Smooth muscle cell (in vitro differentiated cells): ENCODE results near the gene CAMKK1. TPM values are rescaled to one million over a fixed set of nuclear protein-coding genes. Genes with fewer than 3 reads are reported as not detected.

Source experiments
- DNase-seq: peaks from one replicate; lab custom pipeline; 2025; ENCODE audit not compliant: unreplicated experiment; lab: John Stamatoyannopoulos, UW
- H2AFZ ChIP-seq: fragments of 200-600 bp; sonication (generic); 2 replicates; pipeline ENCODE4 v1.6.0; 2016; ENCODE audit warnings: antibody characterized with exemption, low read depth, mild to moderate bottlenecking
- H3F3A ChIP-seq: fragments of 200-600 bp; sonication (generic); 2 replicates; pipeline ENCODE4 v1.6.0; 2017; ENCODE audit warnings: antibody characterized with exemption, low read depth
- H3K27ac ChIP-seq: fragments of 200-600 bp; sonication (generic); 2 replicates; pipeline ENCODE4 v1.5.1; 2016; ENCODE audit warnings: low read depth, mild to moderate bottlenecking
- H3K27me3 ChIP-seq: fragments of 200-600 bp; sonication (generic); 2 replicates; pipeline ENCODE4 v1.6.1; 2016; ENCODE audit warnings: low read depth, mild to moderate bottlenecking
- H3K36me3 ChIP-seq: fragments of 200-600 bp; sonication (generic); 2 replicates; pipeline ENCODE4 v1.5.1; 2016; ENCODE audit warnings: low read depth
- H3K4me1 ChIP-seq: fragments of 200-600 bp; sonication (generic); 2 replicates; pipeline ENCODE4 v1.5.1; 2016; ENCODE audit warnings: low read depth
- H3K4me2 ChIP-seq: fragments of 200-600 bp; sonication (generic); 2 replicates; pipeline ENCODE4 v1.6.0; 2016; ENCODE audit warnings: mild to moderate bottlenecking
- H3K4me3 ChIP-seq: fragments of 200-600 bp; sonication (generic); 2 replicates; pipeline ENCODE4 v1.5.1; 2016; ENCODE audit warnings: mild to moderate bottlenecking
- H3K79me2 ChIP-seq: fragments of 200-600 bp; sonication (generic); 2 replicates; pipeline ENCODE4 v1.6.0; 2016; ENCODE audit warnings: low read depth, mild to moderate bottlenecking
- H3K9ac ChIP-seq: fragments of 200-600 bp; sonication (generic); 2 replicates; pipeline ENCODE4 v1.6.0; 2016; ENCODE audit warnings: low read depth
- H3K9me3 ChIP-seq: fragments of 200-600 bp; sonication (generic); replicated peaks from 2 replicates; pipeline ENCODE4 v1.5.1; 2016; ENCODE audit warnings: low read depth
- H4K20me1 ChIP-seq: fragments of 200-600 bp; sonication (generic); 2 replicates; pipeline ENCODE4 v1.6.0; 2016; ENCODE audit warnings: low read depth
- WGBS: methylation state at CpG from one replicate; pipeline ENCODE4 v1.1.7; 2016; ENCODE audit warnings: low lambda C conversion rate; 5-methylcytosine and 5-hydroxymethylcytosine counted together
- polyA plus RNA-seq: library from polyadenylated mRNA; unstranded; fragments of >200 nt; fragmentation: Nextera tagmentation; extraction: Ambion mirVana; gene quantifications from 2 replicates; pipeline ENCODE4 v1.2.1, GENCODE V29; 2016
- total RNA-seq: library from RNA; depleted of rRNA; stranded (reverse); fragments of >200 nt; gene quantifications from 2 replicates; pipeline ENCODE4 v1.2.3, GENCODE V29; 2014
- TF ChIP-seq, protein P1 (sequence below): fragments of 200-600 bp; sonication (generic); IDR thresholded peaks from 2 replicates; pipeline ENCODE4 v1.5.1; 2017; ENCODE audit warnings: borderline replicate concordance, mild to moderate bottlenecking, antibody characterized with exemption; ENCODE audit not compliant: insufficient read depth, poor library complexity, severe bottlenecking

CAMKK1 gene
- total and polyA plus RNA-seq, 2 experiments from 2014 or later, result 8.1 to 8.8 TPM

DNA sequence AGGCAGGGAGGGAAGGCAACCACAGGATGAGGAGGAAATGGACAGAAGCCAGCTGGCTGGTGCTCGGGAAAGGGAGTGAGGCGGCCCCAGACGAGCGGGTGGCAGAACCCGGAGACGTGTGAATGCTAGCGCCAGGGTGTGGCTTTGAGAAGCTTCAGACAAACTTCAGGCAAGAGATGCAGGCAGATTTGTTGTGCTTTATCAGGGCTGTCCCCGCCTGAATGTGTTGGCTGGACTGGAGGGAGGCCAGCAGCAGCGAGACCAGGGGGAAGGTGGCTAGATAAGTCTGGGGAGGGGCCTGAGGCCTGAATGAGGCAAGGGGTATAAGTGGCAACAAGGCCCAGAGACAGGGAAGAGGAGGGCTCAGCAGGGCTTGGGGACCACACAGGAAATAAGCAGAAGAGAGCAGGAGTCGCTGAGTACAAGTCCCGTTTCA lies 22.0 kb downstream of the CAMKK1 start:
- Histone ChIP-seq H3F3A (no peaks in the 10 kb centered on the region), H3K79me2 (no peaks in the 10 kb centered on the region), H3K4me3 (no peak overlapping the region), H3K4me2 (no peak overlapping the region), H3K36me3 (no peaks in the 10 kb centered on the region), H3K9me3 (no peaks in the 10 kb centered on the region), H3K27me3 (no peaks in the 10 kb centered on the region), H4K20me1 (no peaks in the 10 kb centered on the region), H3K27ac (no peak overlapping the region), H3K9ac (no peak overlapping the region), H3K4me1 (no peaks in the 10 kb centered on the region), H2AFZ (no peak overlapping the region)
- DNase-seq, result no peak
- WGBS, result 33% methylated on average over 11 of the region's 11 CpGs
- TF ChIP-seq, protein P1, sequence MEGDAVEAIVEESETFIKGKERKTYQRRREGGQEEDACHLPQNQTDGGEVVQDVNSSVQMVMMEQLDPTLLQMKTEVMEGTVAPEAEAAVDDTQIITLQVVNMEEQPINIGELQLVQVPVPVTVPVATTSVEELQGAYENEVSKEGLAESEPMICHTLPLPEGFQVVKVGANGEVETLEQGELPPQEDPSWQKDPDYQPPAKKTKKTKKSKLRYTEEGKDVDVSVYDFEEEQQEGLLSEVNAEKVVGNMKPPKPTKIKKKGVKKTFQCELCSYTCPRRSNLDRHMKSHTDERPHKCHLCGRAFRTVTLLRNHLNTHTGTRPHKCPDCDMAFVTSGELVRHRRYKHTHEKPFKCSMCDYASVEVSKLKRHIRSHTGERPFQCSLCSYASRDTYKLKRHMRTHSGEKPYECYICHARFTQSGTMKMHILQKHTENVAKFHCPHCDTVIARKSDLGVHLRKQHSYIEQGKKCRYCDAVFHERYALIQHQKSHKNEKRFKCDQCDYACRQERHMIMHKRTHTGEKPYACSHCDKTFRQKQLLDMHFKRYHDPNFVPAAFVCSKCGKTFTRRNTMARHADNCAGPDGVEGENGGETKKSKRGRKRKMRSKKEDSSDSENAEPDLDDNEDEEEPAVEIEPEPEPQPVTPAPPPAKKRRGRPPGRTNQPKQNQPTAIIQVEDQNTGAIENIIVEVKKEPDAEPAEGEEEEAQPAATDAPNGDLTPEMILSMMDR, result no peak

DNA sequence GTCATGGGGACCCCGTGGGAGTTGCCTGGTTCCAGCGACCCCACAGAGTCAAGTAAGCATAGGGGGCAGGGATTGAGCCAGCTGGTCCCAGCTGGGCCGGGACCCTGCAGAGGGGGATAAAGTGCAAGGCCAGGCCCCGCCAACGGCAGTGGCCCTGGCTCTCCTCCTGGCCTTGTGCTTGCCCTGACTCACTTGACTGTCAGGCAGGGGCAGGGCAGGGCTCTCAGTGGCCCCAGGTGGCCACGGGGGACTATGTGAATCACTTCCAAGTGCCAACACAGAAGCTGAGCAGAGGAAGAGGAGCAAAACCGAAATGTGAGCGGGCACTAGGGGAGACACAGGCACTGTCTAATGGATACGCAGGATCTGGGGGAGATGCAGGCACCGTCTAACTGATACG lies 25.2 kb downstream of the CAMKK1 start:
- Histone ChIP-seq H3K4me3 (no peak overlapping the region), H3K27me3 (no peaks in the 10 kb centered on the region), H3K79me2 (no peaks in the 10 kb centered on the region), H3K36me3 (no peaks in the 10 kb centered on the region), H4K20me1 (no peaks in the 10 kb centered on the region), H3K9ac (no peak overlapping the region), H3K4me2 (no peak overlapping the region), H3K27ac (no peak overlapping the region), H3K4me1 (no peaks in the 10 kb centered on the region), H3F3A (no peaks in the 10 kb centered on the region), H2AFZ (no peak overlapping the region), H3K9me3 (no peaks in the 10 kb centered on the region)
- no peak for DNase-seq
- TF ChIP-seq, protein P1, result no peak
- 90% methylated on average over 11 of the region's 11 CpGs for WGBS

DNA sequence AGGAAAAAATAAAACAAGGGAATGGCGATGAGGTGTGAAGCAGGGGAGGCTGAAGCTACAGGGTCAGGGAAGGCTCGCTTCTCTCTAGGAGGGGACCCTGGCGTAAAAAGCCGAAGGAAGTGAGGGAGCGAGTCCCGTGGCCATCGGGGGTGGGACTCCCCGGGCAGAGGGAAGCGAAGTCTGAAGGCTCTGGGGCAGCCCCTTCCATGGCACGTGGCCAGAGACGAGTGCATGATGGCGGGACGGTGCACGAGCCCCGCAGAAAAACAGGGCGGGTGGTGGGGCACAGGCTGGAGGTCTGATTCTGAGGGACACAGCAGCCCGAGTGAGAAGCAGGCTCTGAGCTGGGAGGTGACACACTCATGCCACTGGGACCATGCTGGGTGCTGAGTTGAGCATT lies 25.7 kb downstream of the CAMKK1 start:
- no peaks in the 10 kb centered on the region for H4K20me1 ChIP-seq
- H3K79me2 ChIP-seq, result no peaks in the 10 kb centered on the region
- no peak overlapping the region for H3K4me3 ChIP-seq
- H3K9me3 ChIP-seq, result no peaks in the 10 kb centered on the region
- 94% methylated on average over 17 of the region's 17 CpGs for WGBS
- H3K27ac ChIP-seq, result no peak overlapping the region
- H3K9ac ChIP-seq, result no peak overlapping the region
- H3K4me1 ChIP-seq, result no peaks in the 10 kb centered on the region
- H2AFZ ChIP-seq, result no peak overlapping the region
- H3K4me2 ChIP-seq, result no peak overlapping the region
- H3K36me3 ChIP-seq, result no peaks in the 10 kb centered on the region
- TF ChIP-seq, protein P1, result no peak
- no peaks in the 10 kb centered on the region for H3K27me3 ChIP-seq
- DNase-seq, result no peak
- H3F3A ChIP-seq, result no peaks in the 10 kb centered on the region

DNA sequence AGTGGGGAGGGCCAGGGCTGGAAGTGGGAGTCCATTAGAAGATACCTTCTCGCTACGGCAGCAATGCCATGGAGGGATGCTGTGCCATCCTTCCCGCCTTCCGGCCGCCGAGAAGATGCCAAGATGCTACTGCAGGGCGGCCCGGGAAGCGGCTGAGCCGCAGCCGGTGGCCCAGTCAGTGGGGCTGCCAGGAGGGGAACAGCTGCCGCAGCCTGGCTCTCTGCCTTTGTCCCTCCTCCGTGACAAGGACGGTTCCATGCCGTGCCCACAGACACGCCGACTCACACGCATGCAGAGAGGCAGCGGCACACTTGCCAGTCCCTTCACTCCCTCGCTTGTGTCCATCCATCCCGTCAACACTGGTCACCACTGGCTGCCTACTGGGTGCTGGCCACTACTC lies 26.6 kb downstream of the CAMKK1 start:
- TF ChIP-seq, protein P1, result no peak
- 99% methylated on average over 13 of the region's 21 CpGs for WGBS
- H4K20me1 ChIP-seq, result no peaks in the 10 kb centered on the region
- H3K79me2 ChIP-seq, result no peaks in the 10 kb centered on the region
- no peaks in the 10 kb centered on the region for H3K4me1 ChIP-seq
- no peaks in the 10 kb centered on the region for H3K27me3 ChIP-seq
- no peaks in the 10 kb centered on the region for H3F3A ChIP-seq
- no peaks in the 10 kb centered on the region for H3K36me3 ChIP-seq
- H3K9me3 ChIP-seq, result no peaks in the 10 kb centered on the region
- H3K9ac ChIP-seq, result no peak overlapping the region
- no peak overlapping the region for H3K4me2 ChIP-seq
- H3K4me3 ChIP-seq, result no peak overlapping the region
- H3K27ac ChIP-seq, result no peak overlapping the region
- no peak overlapping the region for H2AFZ ChIP-seq
- no peak for DNase-seq
